SK-N-SH (cell line): ENCODE data around the gene EIF4G1. TPM values are rescaled to one million over a fixed set of nuclear protein-coding genes. Genes with fewer than 3 reads are reported as not detected.

Experiments
- CTCF ChIA-PET: fragments of 300-600, 350-600 bp; formaldehyde crosslinking; extraction: SDS; loops from one replicate; lab custom pipeline; 2021; lab: Yijun Ruan, JAX
- POLR2A ChIA-PET: fragments of 350-600 bp; sonication (Branson Sonifier 250); formaldehyde crosslinking; extraction: SDS; loops from one replicate; lab custom pipeline; 2020; ENCODE audit warnings: antibody characterized with exemption, inconsistent platforms; lab: Yijun Ruan, JAX
- DNase-seq: peaks from one replicate; pipeline ENCODE4 v3.0.0; 2012
- H2AFZ ChIP-seq: fragments of 200-600 bp; sonication (generic); 2 replicates; pipeline ENCODE4 v1.8.1; 2016; ENCODE audit warnings: antibody characterized with exemption, mild to moderate bottlenecking, low read depth
- H3F3A ChIP-seq: fragments of 200-600 bp; sonication (generic); replicated peaks from 2 replicates; pipeline ENCODE3; 2016; ENCODE audit warnings: antibody characterized with exemption, mild to moderate bottlenecking; ENCODE audit not compliant: insufficient read depth
- H3K27ac ChIP-seq, 2 experiments: fragments of 200-500 bp in 1 of 2; fragments of 200-600 bp in 1 of 2; sonication (Bioruptor generic) in 1 of 2; sonication (generic), shearing (Covaris generic) in 1 of 2; 2 replicates each; pipeline versions ENCODE4 v1.5.1 to v1.6.1; 2014 to 2016; ENCODE audit warnings: low read depth in 2 of 2, inconsistent platforms in 1 of 2, low read length in 1 of 2, mild to moderate bottlenecking in 1 of 2, mixed read lengths in 1 of 2
- H3K27me3 ChIP-seq: fragments of 200-600 bp; sonication (generic), shearing (Covaris generic); 2 replicates; pipeline ENCODE4 v1.6.1; 2016; ENCODE audit warnings: mixed run types; ENCODE audit not compliant: insufficient read depth
- H3K36me3 ChIP-seq, 2 experiments: fragments of 200-500 bp in 1 of 2; fragments of 200-600 bp in 1 of 2; sonication (Bioruptor generic) in 1 of 2; sonication (generic) in 1 of 2; replicated peaks in 1 of 2; 2 replicates each; pipeline versions ENCODE3 to v1.5.1; 2014 to 2016; ENCODE audit warnings: low read length in 1 of 2, mild to moderate bottlenecking in 1 of 2; ENCODE audit not compliant: insufficient read depth in 2 of 2, control insufficient read depth in 1 of 2
- H3K4me1 ChIP-seq, 2 experiments: fragments of 200-500 bp in 1 of 2; fragments of 200-600 bp in 1 of 2; sonication (Bioruptor generic) in 1 of 2; sonication (generic), shearing (Covaris generic) in 1 of 2; 2 replicates each; pipeline versions ENCODE4 v1.5.1 to v1.6.1; 2014 to 2016; ENCODE audit warnings: low read depth in 1 of 2, low read length in 1 of 2, mixed run types in 1 of 2; ENCODE audit not compliant: insufficient read depth in 2 of 2, control insufficient read depth in 1 of 2
- H3K4me2 ChIP-seq: fragments of 200-600 bp; sonication (generic), shearing (Covaris generic); 2 replicates; pipeline ENCODE4 v1.6.1; 2017; ENCODE audit warnings: mixed run types
- H3K4me3 ChIP-seq, 2 experiments: fragments of 200-500 bp in 1 of 2; fragments of 200-600 bp in 1 of 2; sonication (Bioruptor generic) in 1 of 2; sonication (generic), shearing (Covaris generic) in 1 of 2; 2 replicates each; pipeline versions ENCODE4 v1.5.1 to v1.8.1; 2014 to 2016; ENCODE audit warnings: low read depth in 2 of 2, inconsistent platforms in 1 of 2, low read length in 1 of 2, mild to moderate bottlenecking in 1 of 2, mixed read lengths in 1 of 2, moderate library complexity in 1 of 2
- H3K79me2 ChIP-seq: fragments of 200-600 bp; sonication (generic); 2 replicates; pipeline ENCODE4 v1.8.1; 2017; ENCODE audit warnings: mild to moderate bottlenecking; ENCODE audit not compliant: insufficient read depth
- H3K9ac ChIP-seq: fragments of 200-600 bp; sonication (generic); 2 replicates; pipeline ENCODE4 v1.6.1; 2017; ENCODE audit warnings: mixed run types
- H3K9me2 ChIP-seq: fragments of 200-600 bp; sonication (generic); 2 replicates; pipeline ENCODE4 v1.6.1; 2017; ENCODE audit warnings: mixed run types
- H3K9me3 ChIP-seq: fragments of 200-600 bp; sonication (generic); 2 replicates; pipeline ENCODE4 v1.6.1; 2017; ENCODE audit warnings: mixed run types, mild to moderate bottlenecking, moderate library complexity
- H4K20me1 ChIP-seq: fragments of 200-600 bp; sonication (generic); 2 replicates; pipeline ENCODE4 v1.6.1; 2017; ENCODE audit warnings: mild to moderate bottlenecking, mixed run types; ENCODE audit not compliant: insufficient read depth
- CTCF ChIP-seq: fragments of 200-600 bp; sonication (generic); IDR thresholded peaks from 2 replicates; pipeline ENCODE4 v1.6.1; 2017; ENCODE audit warnings: antibody characterized with exemption, mild to moderate bottlenecking, moderate library complexity
- ELF1 ChIP-seq: IDR thresholded peaks from 2 replicates; pipeline ENCODE4 v1.4.0; 2012
- EP300 ChIP-seq, 2 experiments: IDR thresholded peaks; 2 replicates each; pipeline versions ENCODE4 v1.4.0 to v1.6.1; 2012; ENCODE audit warnings: borderline replicate concordance in 1 of 2, low read depth in 1 of 2, low read length in 1 of 2
- GABPA ChIP-seq: IDR thresholded peaks from 2 replicates; pipeline ENCODE4 v1.4.0; 2012; ENCODE audit warnings: low read depth, mild to moderate bottlenecking
- MAX ChIP-seq: IDR thresholded peaks from 2 replicates; pipeline ENCODE4 v1.4.0; 2012; ENCODE audit warnings: low read depth
- MEF2A ChIP-seq: IDR thresholded peaks from 2 replicates; pipeline ENCODE4 v1.4.0; 2012; ENCODE audit warnings: low read depth, borderline replicate concordance
- MXI1 ChIP-seq: IDR thresholded peaks from 2 replicates; pipeline ENCODE4 v1.6.1; 2012; ENCODE audit warnings: mild to moderate bottlenecking, low read depth, low read length, improper control_type of control experiment
- NFIC ChIP-seq: IDR thresholded peaks from 2 replicates; pipeline ENCODE4 v1.4.0; 2012; ENCODE audit warnings: borderline replicate concordance
- RAD21 ChIP-seq: IDR thresholded peaks from 2 replicates; pipeline ENCODE4 v1.6.1; 2012; ENCODE audit warnings: mild to moderate bottlenecking, low read length
- RCOR1 ChIP-seq: fragments of 150-350 bp; IDR thresholded peaks from 2 replicates; pipeline ENCODE4 v1.6.1; 2017; ENCODE audit warnings: antibody characterized with exemption, low read length
- REST ChIP-seq: IDR thresholded peaks from 2 replicates; pipeline ENCODE4 v1.6.1; 2012; ENCODE audit warnings: mild to moderate bottlenecking, low read depth, low read length, moderate library complexity
- RFX5 ChIP-seq: IDR thresholded peaks from 2 replicates; pipeline ENCODE4 v1.6.1; 2012; ENCODE audit warnings: mild to moderate bottlenecking, improper control_type of control experiment, low read length
- SIN3A ChIP-seq: IDR thresholded peaks from 2 replicates; pipeline ENCODE4 v1.6.1; 2012; ENCODE audit warnings: low read depth, mild to moderate bottlenecking, low read length, moderate library complexity, borderline replicate concordance
- SMC3 ChIP-seq: IDR thresholded peaks from 2 replicates; pipeline ENCODE4 v1.6.1; 2012; ENCODE audit warnings: low read depth, low read length, improper control_type of control experiment
- TCF12 ChIP-seq: IDR thresholded peaks from 2 replicates; pipeline ENCODE4 v1.4.0; 2012
- TEAD4 ChIP-seq: IDR thresholded peaks from 2 replicates; pipeline ENCODE4 v1.4.0; 2012; ENCODE audit warnings: mild to moderate bottlenecking, borderline replicate concordance; ENCODE audit not compliant: insufficient read depth
- YY1 ChIP-seq: IDR thresholded peaks from 2 replicates; pipeline ENCODE4 v1.4.0; 2012; ENCODE audit warnings: low read depth, mild to moderate bottlenecking
- WGBS: methylation state at CpG from one replicate; pipeline ENCODE4 v1.1.6; 2017; ENCODE audit warnings: low lambda C conversion rate; 5-methylcytosine and 5-hydroxymethylcytosine counted together
- polyA plus RNA-seq, 3 experiments: library from polyadenylated mRNA; depleted of rRNA; stranded (reverse); fragments of >200 nt; gene quantifications; 2 replicates each; pipeline ENCODE4 v1.2.3, GENCODE V29; 2012
- TF ChIP-seq, protein P1 (sequence below): fragments of 150-350 bp; IDR thresholded peaks from 2 replicates; pipeline ENCODE4 v1.6.1; 2017; ENCODE audit warnings: antibody characterized with exemption, low read length, low read depth, borderline replicate concordance
- TF ChIP-seq, protein P2 (sequence below): IDR thresholded peaks from 2 replicates; pipeline ENCODE4 v1.4.0; 2012; ENCODE audit warnings: low read depth, borderline replicate concordance

The EIF4G1 gene
- polyA plus RNA-seq, 1 of the 3 experiments (the other 2 are of a cell fraction) = 262 TPM

DNA sequence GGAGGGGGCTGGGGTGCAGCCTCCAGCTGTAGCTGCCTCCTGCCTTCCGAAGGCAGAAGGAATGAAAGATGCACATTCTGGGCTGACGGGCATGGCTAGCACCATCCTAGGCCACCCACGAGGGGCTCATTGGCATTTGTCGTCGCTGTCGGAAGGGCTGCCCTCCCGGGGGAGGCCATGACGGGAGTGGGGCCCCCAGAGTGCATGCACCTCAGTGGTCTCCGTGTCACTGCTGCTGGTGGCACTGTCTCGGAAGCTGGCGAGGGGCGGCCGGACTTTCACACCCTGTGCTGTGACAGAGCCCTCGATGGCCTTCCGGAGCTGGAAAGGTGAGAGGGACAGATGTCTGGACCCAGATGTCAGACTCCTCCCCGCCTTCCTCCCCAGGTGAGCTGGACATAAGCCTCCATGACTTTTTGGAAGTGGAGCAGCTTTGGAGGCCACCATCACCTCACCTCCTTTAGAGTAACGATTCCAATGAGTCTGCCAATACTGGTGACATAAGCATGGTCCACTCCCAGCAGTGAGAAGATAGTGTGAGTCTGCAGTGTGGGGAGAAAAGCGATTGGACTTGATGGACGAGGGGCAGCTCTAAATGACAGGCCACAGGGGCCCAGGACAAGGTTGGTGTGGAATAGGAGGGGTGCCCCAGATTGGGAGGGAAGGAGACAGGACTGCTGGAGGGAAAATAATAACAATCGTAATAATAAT is 32.2 kb downstream of the EIF4G1 start:
- peaks cover 0 to 6% of the 10 kb centered on the region in 2 experiments; a peak in 2 of 4 replicates for H3K4me1 ChIP-seq
- peaks cover 5% of the 10 kb centered on the region; the same call in 1 of the 2 replicates for H3K79me2 ChIP-seq
- 0 out of 2 replicates have a peak, but pooled peaks cover 2% of the 10 kb centered on the region for H4K20me1 ChIP-seq
- H3K4me2 ChIP-seq = no peak overlapping the region
- no peak for DNase-seq
- ChIA-PET CTCF (interaction anchor here (1.3 to 5.3 kb wide), 3 partner anchors 8 to 25 kb away, joined by 3 to 42 read pairs (median 15); no protein-coding TSS in a partner anchor), POLR2A (interaction anchor here (0.6 to 3.0 kb wide), 3 partner anchors 8 to 15 kb away, joined by 3 to 12 read pairs (median 11); partner anchors contain the start of genes CLCN2 and POLR2H)
- whole genome bisulfite sequencing = 94% methylated on average over 8 of the region's 20 CpGs
- H3K9me3 ChIP-seq = no peaks in the 10 kb centered on the region
- H3K36me3 ChIP-seq = peaks cover 3 to 44% of the 10 kb centered on the region in 2 experiments
- H2AFZ ChIP-seq = no peak overlapping the region
- H3K27me3 ChIP-seq = no peaks in the 10 kb centered on the region
- H3K4me3 ChIP-seq = no peak overlapping the region
- no peak overlapping the region for H3K9ac ChIP-seq
- TF ChIP-seq, protein P1, sequence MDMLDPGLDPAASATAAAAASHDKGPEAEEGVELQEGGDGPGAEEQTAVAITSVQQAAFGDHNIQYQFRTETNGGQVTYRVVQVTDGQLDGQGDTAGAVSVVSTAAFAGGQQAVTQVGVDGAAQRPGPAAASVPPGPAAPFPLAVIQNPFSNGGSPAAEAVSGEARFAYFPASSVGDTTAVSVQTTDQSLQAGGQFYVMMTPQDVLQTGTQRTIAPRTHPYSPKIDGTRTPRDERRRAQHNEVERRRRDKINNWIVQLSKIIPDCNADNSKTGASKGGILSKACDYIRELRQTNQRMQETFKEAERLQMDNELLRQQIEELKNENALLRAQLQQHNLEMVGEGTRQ = no peak
- TF ChIP-seq EP300 (IDR thresholded peaks at IDR 0.05; ENCODE audit: borderline replicate concordance in 1 of 2, low read depth in 1 of 2, low read length in 1 of 2) = no peak
- no peak for TF ChIP-seq GABPA
- no peak for TF ChIP-seq MEF2A
- TF ChIP-seq SIN3A = no peak
- no peak for TF ChIP-seq MAX
- TF ChIP-seq, protein P2, sequence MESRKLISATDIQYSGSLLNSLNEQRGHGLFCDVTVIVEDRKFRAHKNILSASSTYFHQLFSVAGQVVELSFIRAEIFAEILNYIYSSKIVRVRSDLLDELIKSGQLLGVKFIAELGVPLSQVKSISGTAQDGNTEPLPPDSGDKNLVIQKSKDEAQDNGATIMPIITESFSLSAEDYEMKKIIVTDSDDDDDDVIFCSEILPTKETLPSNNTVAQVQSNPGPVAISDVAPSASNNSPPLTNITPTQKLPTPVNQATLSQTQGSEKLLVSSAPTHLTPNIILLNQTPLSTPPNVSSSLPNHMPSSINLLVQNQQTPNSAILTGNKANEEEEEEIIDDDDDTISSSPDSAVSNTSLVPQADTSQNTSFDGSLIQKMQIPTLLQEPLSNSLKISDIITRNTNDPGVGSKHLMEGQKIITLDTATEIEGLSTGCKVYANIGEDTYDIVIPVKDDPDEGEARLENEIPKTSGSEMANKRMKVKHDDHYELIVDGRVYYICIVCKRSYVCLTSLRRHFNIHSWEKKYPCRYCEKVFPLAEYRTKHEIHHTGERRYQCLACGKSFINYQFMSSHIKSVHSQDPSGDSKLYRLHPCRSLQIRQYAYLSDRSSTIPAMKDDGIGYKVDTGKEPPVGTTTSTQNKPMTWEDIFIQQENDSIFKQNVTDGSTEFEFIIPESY = no peak
- TF ChIP-seq TCF12 = no peak
- no peak for TF ChIP-seq YY1
- TF ChIP-seq RAD21 = no peak
- TF ChIP-seq RFX5 = no peak
- no peak for TF ChIP-seq SMC3
- TF ChIP-seq CTCF = no peak
- TF ChIP-seq RCOR1 = no peak
- no peak for TF ChIP-seq NFIC
- no peak for TF ChIP-seq TEAD4
- TF ChIP-seq REST = no peak
- no peak for TF ChIP-seq ELF1
- TF ChIP-seq MXI1 = no peak
- H3F3A ChIP-seq = peaks cover 4% of the 10 kb centered on the region
- no peaks in the 10 kb centered on the region for H3K9me2 ChIP-seq
- no peak overlapping the region for H3K27ac ChIP-seq
